NOMO-1 treated with dmso at 0.1 percent for 144 hours (cell line): ENCODE measurements around the gene TBC1D22A.

ENCODE experiments used
- DNase-seq: peaks from one replicate; lab custom pipeline; 2025; ENCODE audit not compliant: unreplicated experiment; lab: John Stamatoyannopoulos, UW

TBC1D22A gene

DNA sequence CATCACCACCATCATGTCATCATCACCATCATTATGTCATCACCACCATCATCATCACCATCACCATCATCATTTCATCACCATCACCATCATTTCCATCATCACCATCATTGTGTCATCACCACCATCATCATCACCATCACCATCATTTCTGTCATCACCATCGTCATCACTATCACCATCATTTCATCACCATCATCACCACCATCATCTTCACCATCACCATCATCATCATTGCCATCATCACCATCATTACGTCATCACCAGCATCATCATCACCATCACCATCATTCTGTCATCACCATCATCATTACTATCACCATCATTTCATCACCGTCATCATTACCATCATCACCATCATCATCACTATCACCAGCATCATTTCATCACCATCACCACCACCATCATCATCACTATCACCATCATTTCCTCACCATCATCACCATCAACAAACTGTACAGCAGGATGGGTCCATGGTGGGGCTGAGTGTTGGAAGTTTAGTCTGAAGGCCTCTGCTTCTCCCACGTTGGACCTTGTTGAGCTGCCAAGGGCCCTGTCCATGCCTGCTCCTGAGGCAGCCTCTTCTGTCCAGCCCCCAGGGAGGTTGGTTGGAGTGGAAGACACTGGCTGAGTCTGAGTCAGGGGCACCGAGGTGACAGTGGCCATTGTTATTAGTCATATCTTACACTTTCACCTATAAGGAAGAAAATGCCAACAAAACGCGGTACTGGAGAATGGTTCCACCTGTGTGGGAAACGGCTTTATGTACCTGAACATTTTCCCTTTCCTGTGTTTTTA is 247.1 kb downstream of the TBC1D22A start:
- DNase-seq = no peak

DNA sequence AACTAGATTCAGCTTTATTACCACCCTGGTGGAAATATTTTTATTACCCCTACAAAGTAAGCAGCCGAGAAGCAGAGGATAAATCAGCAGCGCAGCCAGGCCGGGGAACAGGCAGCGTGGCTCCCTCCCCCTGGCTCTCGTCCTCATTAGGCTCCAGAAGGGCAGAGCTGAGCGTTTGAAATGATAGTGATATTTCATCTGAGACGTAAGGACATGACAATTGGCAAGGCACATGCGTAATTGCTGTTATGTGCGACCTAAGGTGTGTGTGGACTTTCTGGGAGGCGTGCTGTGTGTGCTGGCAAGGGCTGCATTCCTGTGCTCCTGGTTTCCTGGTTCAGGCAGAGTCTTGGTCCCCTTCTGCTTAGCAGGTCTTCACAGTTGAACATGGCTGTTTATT is 247.8 kb downstream of the TBC1D22A start:
- no peak for DNase-seq

- no peak for DNase-seq
These were observed 248.8 kb downstream of the TBC1D22A start for GRCh38 chr22:47011131-47011858.

DNA sequence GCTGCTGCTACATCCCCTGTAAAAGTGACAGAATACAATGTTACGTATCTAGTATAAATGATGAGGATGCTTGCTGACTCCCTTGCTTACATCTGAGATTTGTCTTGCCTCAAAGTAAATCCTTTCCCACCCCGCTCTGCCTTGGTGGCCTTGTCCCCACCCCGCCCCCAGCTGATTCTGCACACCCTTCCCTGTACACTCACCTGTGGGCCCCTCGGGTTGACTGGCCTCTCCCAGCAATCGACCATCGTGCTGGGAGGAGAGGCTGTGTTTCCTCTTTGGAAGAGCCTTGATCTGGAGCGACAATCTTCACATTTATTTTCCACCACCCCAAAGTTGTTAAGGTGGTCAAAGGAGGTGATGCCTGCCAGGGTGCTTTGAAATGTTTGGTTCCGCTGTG is 249.4 kb downstream of the TBC1D22A start:
- DNase-seq = no peak

GRCh38 chr22:47012589-47013370 is 250.3 kb downstream of the TBC1D22A start:
- no peak for DNase-seq

GRCh38 chr22:47013861-47014635 is 251.6 kb downstream of the TBC1D22A start:
- DNase-seq = no peak

DNA sequence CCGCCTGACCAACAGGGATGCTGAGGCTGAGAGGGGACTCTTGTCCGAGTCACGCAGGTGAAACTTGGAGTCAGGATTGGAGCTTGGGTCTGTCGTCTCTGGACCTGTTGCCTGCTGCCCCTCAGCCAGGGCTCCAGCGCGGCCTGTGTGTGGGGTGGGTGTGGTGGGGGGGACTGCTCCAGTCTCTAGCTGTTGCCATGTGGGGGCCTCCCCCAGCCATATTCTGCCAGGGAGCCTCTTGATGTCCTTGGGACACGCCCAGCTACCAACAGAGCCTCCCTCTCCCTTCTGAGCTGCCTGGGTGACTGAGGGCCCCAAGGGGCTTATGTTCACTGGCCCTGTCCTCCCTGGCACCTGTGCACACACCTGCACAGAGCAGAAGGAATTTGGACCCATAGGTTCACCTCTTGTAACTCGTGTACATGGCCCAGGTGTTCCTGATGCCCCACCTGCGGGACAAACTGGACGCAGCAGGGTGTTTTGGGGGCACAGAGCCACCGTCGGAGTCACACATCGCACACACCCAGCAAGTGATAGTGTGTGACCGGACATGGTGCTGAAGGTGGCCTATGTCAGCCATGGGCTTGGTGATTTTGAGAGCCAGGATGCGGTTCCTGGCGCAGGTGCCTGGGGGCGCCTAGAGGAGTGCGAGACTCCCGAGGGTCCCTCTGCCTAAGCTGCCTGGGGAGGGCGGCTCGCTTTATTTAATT is 252.3 kb downstream of the TBC1D22A start:
- no peak for DNase-seq

- no peak for DNase-seq
These were observed 253.2 kb downstream of the TBC1D22A start for GRCh38 chr22:47015589-47016178.

- DNase-seq = no peak
These were observed 254.2 kb downstream of the TBC1D22A start for GRCh38 chr22:47016631-47017030.

- no peak for DNase-seq
These were observed 254.8 kb downstream of the TBC1D22A start for GRCh38 chr22:47017245-47017644.

GRCh38 chr22:47018010-47018910 is 255.8 kb downstream of the TBC1D22A start:
- no peak for DNase-seq

- no peak for DNase-seq
These were observed 256.8 kb downstream of the TBC1D22A start for GRCh38 chr22:47019012-47019790.

DNA sequence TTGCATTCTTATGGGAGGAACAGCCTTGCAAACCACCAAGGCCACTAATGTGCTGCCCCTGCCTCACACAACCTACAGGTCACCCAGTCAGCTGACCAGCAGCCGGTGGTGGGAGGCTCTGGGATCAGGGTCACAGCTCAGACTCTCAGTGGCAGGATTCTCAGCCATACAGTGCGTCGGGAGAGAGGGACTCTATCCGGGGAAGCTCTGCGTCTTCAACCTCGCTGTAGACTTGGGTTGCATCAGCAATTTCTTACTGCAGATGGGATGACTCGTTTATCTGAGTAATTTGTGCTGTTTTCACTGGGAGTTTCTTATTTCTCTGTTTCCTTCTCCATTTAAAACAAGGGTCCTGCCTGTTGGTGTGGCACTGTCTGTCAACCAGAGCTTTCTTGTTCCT is 257.7 kb downstream of the TBC1D22A start:
- DNase-seq = no peak

DNA sequence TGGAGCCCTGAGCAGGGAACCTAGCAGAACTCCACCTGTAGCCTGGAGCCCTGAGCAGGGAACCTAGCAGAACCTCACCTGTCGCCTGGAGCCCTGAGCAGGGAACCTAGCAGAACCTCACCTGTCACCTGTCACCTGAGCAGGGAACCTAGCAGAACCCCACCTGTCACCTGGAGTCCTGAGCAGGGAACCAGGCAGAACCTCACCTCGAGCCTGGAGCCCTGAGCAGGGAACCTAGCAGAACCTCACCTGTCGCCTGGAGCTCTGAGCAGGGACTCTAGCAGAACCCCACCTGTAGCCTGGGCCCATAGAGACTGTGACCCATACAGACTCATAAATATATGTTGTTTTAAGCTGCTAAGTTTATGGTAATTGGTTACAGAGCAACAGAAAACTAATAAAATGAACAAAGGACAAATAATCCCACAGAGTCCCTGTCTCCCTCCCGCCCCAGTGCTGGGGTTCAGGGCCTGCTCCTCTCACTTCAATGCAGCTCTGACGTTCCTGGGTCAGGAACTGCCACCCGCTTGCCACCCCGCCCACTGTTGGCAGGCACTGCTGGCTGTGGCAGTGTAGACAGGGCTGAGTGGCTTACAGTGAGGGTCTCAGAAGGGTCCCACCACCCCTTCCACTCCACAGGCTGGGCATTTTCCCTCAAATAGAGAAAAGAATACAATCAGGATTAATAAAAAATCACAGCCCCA is 259.1 kb downstream of the TBC1D22A start:
- no peak for DNase-seq

- no peak for DNase-seq
These were observed 259.6 kb downstream of the TBC1D22A start for GRCh38 chr22:47022075-47022473.

GRCh38 chr22:47022475-47022874 is 260.0 kb downstream of the TBC1D22A start:
- no peak for DNase-seq

- no peak for DNase-seq
These were observed 261.4 kb downstream of the TBC1D22A start for GRCh38 chr22:47023871-47024270.
